GM18870 (cell line): ENCODE measurements around the gene TGM6.

Experiments
- ATAC-seq: cut with Tn5 transposase; IDR thresholded peaks from one replicate; pipeline ENCODE4 v1.9.1; 2021; ENCODE audit warnings: moderate library complexity; ENCODE audit not compliant: unreplicated experiment

Gene TGM6

GRCh38 chr20:2480381-2480780 is 99.7 kb downstream of the TGM6 start:
- no peak for ATAC-seq
